Measurements from ENCODE around the gene TMEM234. TPM values are rescaled to one million over a fixed set of nuclear protein-coding genes. Genes with fewer than 3 reads are reported as not detected.
A peak's percentile ranks its signal among the peaks of the same experiment; 100 is the strongest.

Gene TMEM234
- total and polyA plus RNA-seq, 10 of the 15 experiments (the other 5 are each of a cell fraction or from before 2014, with no cell fraction given), result 2.9 to 10.9 (median 6.4) TPM

- TF ChIP-seq PBX3 (IDR thresholded peaks at IDR 0.05; ENCODE audit: insufficient replicate concordance, low read depth, low read length) (peak; percentile 16), SREBF2 (IDR thresholded peaks at IDR 0.05; ENCODE audit: low read length) (no peak), CHD2 (IDR thresholded peaks at IDR 0.05; ENCODE audit: borderline replicate concordance, low read depth, low read length) (0 out of 2 replicates have a peak, but pooled peaks have one; percentile 11), POLR2A (IDR thresholded peaks at IDR 0.05; ENCODE audit: low read depth, low read length) (peak; percentile 94), MEF2B (IDR thresholded peaks at IDR 0.05; ENCODE audit: partially characterized antibody, poor library complexity, severe bottlenecking) (peak; percentile 48)
Measured at GRCh38 chr1:32250893-32251716, 29.0 kb upstream of the TMEM234 start, which contains the start of gene LCK (continued).

GRCh38 chr1:32249831-32250525, 27.8 kb upstream of the TMEM234 start:
- peak overlapping the region; percentile 99 for H3K4me2 ChIP-seq (ENCODE audit: control insufficient read depth, insufficient read depth)
- H3K79me2 ChIP-seq (ENCODE audit: control insufficient read depth, insufficient read depth, low read length), result peaks cover 43% of the 10 kb centered on the region
- peak overlapping the region; percentile 89 for H3K27ac ChIP-seq (ENCODE audit: control insufficient read depth, insufficient read depth)
- H3K9ac ChIP-seq (ENCODE audit: control insufficient read depth, insufficient read depth, low read length), result peak overlapping the region; percentile 75
- H2AFZ ChIP-seq (ENCODE audit: control insufficient read depth, low read depth, low read length), result peak overlapping the region; percentile 41
- H4K20me1 ChIP-seq (ENCODE audit: control insufficient read depth, insufficient read depth), result no peaks in the 10 kb centered on the region
- RAD21 ChIA-PET (ENCODE audit: unreplicated experiment), result interaction anchor here (0.6 to 4.7 kb wide), 17 partner anchors 9 to 745 kb away, joined by 3 to 45 read pairs (median 5); partner anchors contain the start of genes HDAC1, MARCKSL1 and TMEM39B
- in situ Hi-C loops (cut with MboI), result no loop called here
- peak; percentile 95 for DNase-seq (ENCODE audit: low read depth, low spot score)
- WGBS (ENCODE audit: insufficient coverage, insufficient replicate concordance, low lambda C conversion rate, missing lambda C conversion rate), result under 1% methylated on average over 9 of the region's 9 CpGs
- H3K27me3 ChIP-seq (replicated peaks in 1 of 2; ENCODE audit: control insufficient read depth in 2 of 2, insufficient read depth in 2 of 2, low read length in 1 of 2), result no peaks in the 10 kb centered on the region
- H3K4me3 ChIP-seq, result peak overlapping the region; percentile 63; the same call in 1 of the 2 replicates
- H3K9me3 ChIP-seq (replicated peaks; ENCODE audit: control insufficient read depth, insufficient read depth, low read length), result no peaks in the 10 kb centered on the region
- POLR2A ChIA-PET, result interaction anchor here (0.6 to 3.5 kb wide), 18 partner anchors 8 to 169 kb away, joined by 3 to 21 read pairs (median 4); partner anchors contain the start of genes BSDC1, HDAC1, MARCKSL1 and TXLNA
- CTCF ChIA-PET, result interaction anchor here (0.5 to 9.6 kb wide), 21 partner anchors 8 to 150 kb away, joined by 3 to 123 read pairs (median 10); partner anchors contain the start of genes CCDC28B, EIF3I, HDAC1 and TMEM234
- H3K36me3 ChIP-seq (ENCODE audit: control insufficient read depth in 2 of 2, insufficient read depth in 2 of 2, low read length in 1 of 2), result no peaks in the 10 kb centered on the region; a peak in 1 of 4 replicates
- SMC1A ChIA-PET (ENCODE audit: uncharacterized antibody, unreplicated experiment), result interaction anchor here (0.9 to 14.4 kb wide), 13 partner anchors 9 to 145 kb away, joined by 3 to 124 read pairs (median 9); partner anchors contain the start of genes BSDC1, DCDC2B and HDAC1
- intact Hi-C loops (cut with micrococcal nuclease; ENCODE audit: unreplicated experiment), result loop anchor here (5.0 kb wide), 1 partner anchor 67 kb away; no protein-coding TSS in a partner anchor
- peaks cover 66% of the 10 kb centered on the region for H3K4me1 ChIP-seq (ENCODE audit: control insufficient read depth, insufficient read depth, low read length)
- peak; percentile 92 for FAIRE-seq
- no TSS peak for BruUV-seq (replicated peaks)
- ATAC-seq, result peak; percentile 78
- TF ChIP-seq YY1 (IDR thresholded peaks at IDR 0.05; ENCODE audit: low read depth, low read length) (peak; percentile 35; the same call in 1 of the 2 replicates), HSF1 (IDR thresholded peaks at IDR 0.05; ENCODE audit: low read depth, low read length) (no peak), KDM1A (IDR thresholded peaks at IDR 0.05; ENCODE audit: borderline replicate concordance) (no peak), ZBED1 (IDR thresholded peaks at IDR 0.05; ENCODE audit: borderline replicate concordance) (peak; percentile 67; the same call in 1 of the 2 replicates), BMI1 (IDR thresholded peaks at IDR 0.05; ENCODE audit: borderline replicate concordance) (no peak), IRF3 (IDR thresholded peaks at IDR 0.05) (no peak), ESRRA (IDR thresholded peaks at IDR 0.05; ENCODE audit: low read length) (no peak), USF1 (IDR thresholded peaks at IDR 0.05; ENCODE audit: borderline replicate concordance, extremely low read length, insufficient read depth, low read depth, low read length) (no peak)

All from GM12878 (cell line).